Esophagus squamous epithelium (tissue), 5 donors: ENCODE data around the gene MED12. TPM values are rescaled to one million over a fixed set of nuclear protein-coding genes. Genes with fewer than 3 reads are reported as not detected.

Experiments
- DNase-seq: peaks from one replicate; lab custom pipeline; 2025; lab: John Stamatoyannopoulos, UW
- H3K27ac ChIP-seq, 4 donors: fragments of 200-600 bp; sonication (generic); one replicate each; pipeline ENCODE4 v1.5.1; 2016 to 2019; ENCODE audit warnings: mild to moderate bottlenecking in 1 of 4
- H3K27me3 ChIP-seq, 4 donors: fragments of 200-600 bp; sonication (generic); 1 replicate in 3 of 4; 2 replicates in 1 of 4; pipeline versions ENCODE4 v1.5.1 to v1.6.0; 2017 to 2021; ENCODE audit warnings: antibody characterized with exemption in 1 of 4
- H3K36me3 ChIP-seq, 3 donors: fragments of 200-600 bp; sonication (generic); one replicate each; pipeline ENCODE4 v1.5.1; 2016 to 2019
- H3K4me1 ChIP-seq, 3 donors: fragments of 200-600 bp; sonication (generic); one replicate each; pipeline ENCODE4 v1.5.1; 2017 to 2019
- H3K4me3 ChIP-seq, 4 donors: fragments of 200-600 bp; sonication (generic); 1 replicate in 3 of 4; 2 replicates in 1 of 4; pipeline ENCODE4 v1.5.1; 2016 to 2019; ENCODE audit warnings: mild to moderate bottlenecking in 2 of 4, moderate library complexity in 1 of 4
- H3K9me3 ChIP-seq, 3 donors: fragments of 200-600 bp; sonication (generic); one replicate each; pipeline ENCODE4 v1.5.1; 2016 to 2019
- CTCF ChIP-seq, 6 experiments: fragments of 450-650 bp in 4 of 6; fragments of 200-600 bp in 2 of 6; sonication (generic) in 2 of 6; IDR thresholded peaks; one replicate each; pipeline ENCODE4 v1.5.1; 2016 to 2019; ENCODE audit warnings: antibody characterized with exemption in 6 of 6, mild to moderate bottlenecking in 4 of 6, moderate library complexity in 4 of 6
- POLR2A ChIP-seq, 4 donors: fragments of 450-650 bp; IDR thresholded peaks; one replicate each; pipeline ENCODE4 v1.6.1; 2017; ENCODE audit warnings: antibody characterized with exemption in 4 of 4, mild to moderate bottlenecking in 4 of 4, moderate library complexity in 3 of 4
- WGBS, 2 donors: methylation state at CpG; one replicate each; pipeline ENCODE4 v1.1.5; 2018; 5-methylcytosine and 5-hydroxymethylcytosine counted together
- intact Hi-C: fragments of 100-400 bp; cut with DNase I; formaldehyde crosslinking; loops from one replicate; pipeline ENCODE4 v1.15.0; 2022
- total RNA-seq, 4 donors: library from RNA; depleted of rRNA; stranded (reverse); fragments of >200 nt; gene quantifications; one replicate each; pipeline ENCODE4 v1.1.0, GENCODE V29; 2016
- donor health status: DM: yes; HTN: yes; CAD: no.

Gene MED12
- total RNA-seq, 4 donors from 2014 or later: 19.9 to 34.0 (median 24.3) TPM

GRCh38 chrX:71100581-71101505 lies 17.6 kb upstream of the MED12 start:
- no peak for DNase-seq

GRCh38 chrX:71102292-71102691 lies 16.1 kb upstream of the MED12 start:
- no peaks in the 10 kb centered on the region for H3K36me3 ChIP-seq
- no peaks in the 10 kb centered on the region for H3K9me3 ChIP-seq
- no peak for TF ChIP-seq CTCF (IDR thresholded peaks at IDR 0.05)
- TF ChIP-seq POLR2A (IDR thresholded peaks at IDR 0.05): no peak
- H3K27me3 ChIP-seq: no peaks in the 10 kb centered on the region
- intact Hi-C loops: no loop called here
- no peak for DNase-seq
- no peak overlapping the region for H3K4me3 ChIP-seq
- H3K27ac ChIP-seq: no peak overlapping the region
- peaks cover 6 to 39% (median 8%) of the 10 kb centered on the region in 3 donors for H3K4me1 ChIP-seq
- 48 to 86% methylated on average over 1 to 3 of the region's 3 CpGs for WGBS, 2 donors

More at GRCh38 chrX:71100581-71101505, 17.6 kb upstream of the MED12 start:
- no peak for TF ChIP-seq CTCF (IDR thresholded peaks at IDR 0.05)
- no peak for TF ChIP-seq POLR2A (IDR thresholded peaks at IDR 0.05)
- Histone ChIP-seq H3K4me3 (no peak overlapping the region), H3K27ac (no peak overlapping the region), H3K27me3 (no peaks in the 10 kb centered on the region), H3K4me1 (peaks cover 6 to 48% (median 11%) of the 10 kb centered on the region in 3 donors), H3K9me3 (no peaks in the 10 kb centered on the region), H3K36me3 (no peaks in the 10 kb centered on the region)
- 64 to 82% methylated on average over 7 to 20 of the region's 31 CpGs for whole genome bisulfite sequencing, 2 donors
- intact Hi-C loops: no loop called here

- no peak for TF ChIP-seq CTCF (IDR thresholded peaks at IDR 0.05)
- TF ChIP-seq POLR2A (IDR thresholded peaks at IDR 0.05): no peak
- no peak for DNase-seq
- peaks cover 0 to 28% (median 8%) of the 10 kb centered on the region in 3 donors for H3K4me1 ChIP-seq
- H3K9me3 ChIP-seq: no peaks in the 10 kb centered on the region
- H3K27ac ChIP-seq: peak overlapping the region in 3 of 4 donors; percentile 53 to 71 (median 58)
- H3K36me3 ChIP-seq: no peaks in the 10 kb centered on the region
- no peaks in the 10 kb centered on the region for H3K27me3 ChIP-seq
- 29 to 49% methylated on average over 4 to 8 of the region's 10 CpGs for WGBS, 2 donors
- no peak overlapping the region for H3K4me3 ChIP-seq
- intact Hi-C loops: no loop called here
Measured at GRCh38 chrX:71103110-71103983, 15.0 kb upstream of the MED12 start.

GRCh38 chrX:71105628-71106027 lies 12.8 kb upstream of the MED12 start:
- TF ChIP-seq CTCF (IDR thresholded peaks at IDR 0.05) (no peak), POLR2A (IDR thresholded peaks at IDR 0.05) (no peak)
- DNase-seq: no peak
- Histone ChIP-seq H3K9me3 (no peaks in the 10 kb centered on the region), H3K4me3 (no peak overlapping the region), H3K4me1 (peaks cover 0 to 20% (median 8%) of the 10 kb centered on the region in 3 donors), H3K36me3 (no peaks in the 10 kb centered on the region), H3K27ac (no peak overlapping the region), H3K27me3 (no peaks in the 10 kb centered on the region)
- WGBS, 2 donors: 75 to 91% methylated on average over 2 to 3 of the region's 3 CpGs
- intact Hi-C loops: no loop called here
